H1 (cell line): ENCODE results near the gene PROKR1. TPM values are rescaled to one million over a fixed set of nuclear protein-coding genes. Genes with fewer than 3 reads are reported as not detected.

Source experiments
- CTCF ChIA-PET: fragments of 300-600 bp; sonication (Branson Sonifier 250); formaldehyde crosslinking; loops from one replicate; lab custom pipeline; 2021; ENCODE audit not compliant: partially characterized antibody; lab: Charles Lee
- POLR2A ChIA-PET: fragments of 300-600 bp; sonication (Branson Sonifier 250); formaldehyde crosslinking; loops from one replicate; lab custom pipeline; 2021; ENCODE audit warnings: inconsistent platforms; ENCODE audit not compliant: partially characterized antibody; lab: Charles Lee
- DNase-seq, 2 experiments: peaks; one replicate each; pipeline versions ENCODE4 v3.0.0 to v3.0.0-alpha.2; 2010 to 2022; ENCODE audit warnings: low spot score in 2 of 2, low read depth in 1 of 2, mixed read lengths in 1 of 2
- FAIRE-seq: peaks from 2 replicates; lab custom pipeline; 2011; peaks lifted over from hg19 to GRCh38; lab: Jason Lieb, UNC
- H2AFZ ChIP-seq: 2 replicates; pipeline ENCODE4 v1.8.1; 2012; ENCODE audit warnings: low read length, inconsistent platforms
- H2AK5ac ChIP-seq: 2 replicates; pipeline ENCODE4 v1.6.1; 2013; ENCODE audit warnings: low read depth, low read length
- H2BK120ac ChIP-seq: replicated peaks from 2 replicates; pipeline ENCODE3; 2013; ENCODE audit warnings: low read depth, low read length, inconsistent platforms
- H2BK12ac ChIP-seq: 2 replicates; pipeline ENCODE4 v1.6.1; 2013; ENCODE audit warnings: low read depth, low read length
- H2BK15ac ChIP-seq: 2 replicates; pipeline ENCODE4 v1.6.1; 2013; ENCODE audit warnings: low read length
- H2BK20ac ChIP-seq: 2 replicates; pipeline ENCODE4 v1.6.1; 2013; ENCODE audit warnings: low read length
- H2BK5ac ChIP-seq: 2 replicates; pipeline ENCODE4 v1.6.1; 2013; ENCODE audit warnings: low read depth, low read length
- H3K14ac ChIP-seq: 2 replicates; pipeline ENCODE4 v1.6.1; 2013; ENCODE audit warnings: inconsistent platforms; ENCODE audit not compliant: insufficient read length
- H3K18ac ChIP-seq: 2 replicates; pipeline ENCODE4 v1.6.1; 2013; ENCODE audit warnings: low read length; ENCODE audit errors: extremely low read depth
- H3K23ac ChIP-seq: 2 replicates; pipeline ENCODE4 v1.6.1; 2013; ENCODE audit warnings: inconsistent platforms; ENCODE audit not compliant: insufficient read length
- H3K23me2 ChIP-seq: 2 replicates; pipeline ENCODE4 v1.6.1; 2013; ENCODE audit warnings: low read depth, low read length
- H3K27ac ChIP-seq: 2 replicates; pipeline ENCODE4 v1.6.1; 2011; ENCODE audit warnings: low read depth, low read length, inconsistent platforms
- H3K27me3 ChIP-seq, 4 experiments: replicated peaks in 1 of 4; 1 replicate in 1 of 4; 2 replicates in 3 of 4; pipeline versions ENCODE4 v1.6.1 to v1.8.1; 2011 to 2013; ENCODE audit warnings: low read length in 3 of 4, mild to moderate bottlenecking in 3 of 4, inconsistent platforms in 2 of 4, mixed read lengths in 2 of 4, moderate library complexity in 1 of 4; ENCODE audit not compliant: control insufficient read depth in 3 of 4, insufficient read depth in 3 of 4; ENCODE audit errors: extremely low read depth in 1 of 4
- H3K36me3 ChIP-seq, 4 experiments: 2 replicates each; pipeline versions ENCODE4 v1.6.1 to v1.8.1; 2011 to 2013; ENCODE audit warnings: mild to moderate bottlenecking in 4 of 4, low read length in 3 of 4, moderate library complexity in 2 of 4, control low read depth in 1 of 4, inconsistent platforms in 1 of 4; ENCODE audit not compliant: insufficient read depth in 4 of 4, control insufficient read depth in 2 of 4
- H3K4ac ChIP-seq: replicated peaks from 2 replicates; pipeline ENCODE3; 2013; ENCODE audit warnings: low read length, low read depth, mixed read lengths, inconsistent platforms; ENCODE audit not compliant: insufficient read length
- H3K4me1 ChIP-seq, 4 experiments: replicated peaks in 1 of 4; 1 replicate in 1 of 4; 2 replicates in 3 of 4; pipeline versions ENCODE4 v1.6.1 to v1.8.1; 2011 to 2013; ENCODE audit warnings: low read length in 3 of 4, inconsistent platforms in 2 of 4, mixed read lengths in 1 of 4; ENCODE audit not compliant: insufficient read depth in 4 of 4, control insufficient read depth in 3 of 4
- H3K4me2 ChIP-seq, 2 experiments: 2 replicates each; pipeline versions ENCODE4 v1.6.1 to v1.8.1; 2011 to 2013; ENCODE audit warnings: low read depth in 2 of 2, low read length in 2 of 2, control low read depth in 1 of 2, inconsistent platforms in 1 of 2, mild to moderate bottlenecking in 1 of 2; ENCODE audit not compliant: insufficient read depth in 1 of 2
- H3K4me3 ChIP-seq, 4 experiments: fragments of 200-600, 300-600 bp in 1 of 4; sonication (generic), shearing (Covaris generic), sonication (Bioruptor Twin) in 1 of 4; 2 replicates each; pipeline versions ENCODE4 v1.5.1 to v1.8.1; 2011 to 2016; ENCODE audit warnings: low read length in 4 of 4, low read depth in 3 of 4, control low read depth in 2 of 4, inconsistent platforms in 2 of 4, mild to moderate bottlenecking in 2 of 4, mixed read lengths in 1 of 4, moderate library complexity in 1 of 4; ENCODE audit not compliant: insufficient read depth in 2 of 4; ENCODE audit errors: extremely low read depth in 1 of 4
- H3K56ac ChIP-seq: replicated peaks from 2 replicates; pipeline ENCODE3; 2013; ENCODE audit warnings: low read depth, mild to moderate bottlenecking, mixed read lengths, low read length, inconsistent platforms; ENCODE audit not compliant: insufficient read length
- H3K79me1 ChIP-seq: 2 replicates; pipeline ENCODE4 v1.6.1; 2013; ENCODE audit warnings: low read depth, low read length, control low read depth
- H3K79me2 ChIP-seq, 2 experiments: 2 replicates each; pipeline versions ENCODE4 v1.6.1 to v1.8.1; 2012 to 2013; ENCODE audit warnings: low read length in 2 of 2, mild to moderate bottlenecking in 2 of 2, inconsistent platforms in 1 of 2; ENCODE audit not compliant: insufficient read depth in 2 of 2, control insufficient read depth in 1 of 2
- H3K9ac ChIP-seq, 4 experiments: replicated peaks in 1 of 4; 1 replicate in 1 of 4; 2 replicates in 3 of 4; pipeline versions ENCODE4 v1.6.1 to v1.8.1; 2011 to 2013; ENCODE audit warnings: low read depth in 3 of 4, low read length in 3 of 4, control low read depth in 2 of 4, mild to moderate bottlenecking in 2 of 4, moderate library complexity in 2 of 4, inconsistent platforms in 1 of 4; ENCODE audit errors: extremely low read depth in 1 of 4
- H3K9me3 ChIP-seq, 2 experiments: 2 replicates each; pipeline versions ENCODE4 v1.6.1 to v1.8.1; 2012 to 2013; ENCODE audit warnings: mild to moderate bottlenecking in 2 of 2, moderate library complexity in 2 of 2, control low read depth in 1 of 2, inconsistent platforms in 1 of 2, low read depth in 1 of 2, low read length in 1 of 2, mixed read lengths in 1 of 2; ENCODE audit not compliant: insufficient read depth in 2 of 2
- H4K20me1 ChIP-seq, 2 experiments: replicated peaks in 1 of 2; 2 replicates each; pipeline versions ENCODE3 to v1.8.1; 2011 to 2013; ENCODE audit warnings: inconsistent platforms in 2 of 2, low read length in 2 of 2, mild to moderate bottlenecking in 1 of 2; ENCODE audit not compliant: insufficient read depth in 2 of 2, control insufficient read depth in 1 of 2
- H4K5ac ChIP-seq: 2 replicates; pipeline ENCODE4 v1.6.1; 2013; ENCODE audit warnings: low read length, low read depth, mixed read lengths, inconsistent platforms; ENCODE audit not compliant: insufficient read length
- H4K8ac ChIP-seq: 2 replicates; pipeline ENCODE4 v1.8.0; 2013; ENCODE audit warnings: mild to moderate bottlenecking, moderate library complexity, low read length, inconsistent platforms; ENCODE audit not compliant: insufficient read depth; ENCODE audit errors: extremely low read depth
- H4K91ac ChIP-seq: replicated peaks from 2 replicates; pipeline ENCODE3; 2013; ENCODE audit warnings: low read length, mixed read lengths, inconsistent platforms; ENCODE audit not compliant: insufficient read length
- CEBPB ChIP-seq: IDR thresholded peaks from 2 replicates; pipeline ENCODE4 v1.6.1; 2012; ENCODE audit warnings: low read depth, low read length
- CHD1 ChIP-seq: IDR thresholded peaks from 2 replicates; pipeline ENCODE4 v1.6.1; 2012; ENCODE audit warnings: low read depth, low read length, improper control_type of control experiment
- CREB1 ChIP-seq: IDR thresholded peaks from 2 replicates; pipeline ENCODE4 v1.6.1; 2012; ENCODE audit warnings: inconsistent platforms
- EZH2 ChIP-seq: fragments of 200-600 bp; sonication (generic); IDR thresholded peaks from 2 replicates; pipeline ENCODE4 v1.7.1; 2012; ENCODE audit warnings: low read depth, mild to moderate bottlenecking, moderate library complexity, low read length, inconsistent platforms; ENCODE audit not compliant: severe bottlenecking
- GTF2F1 ChIP-seq: IDR thresholded peaks from 2 replicates; pipeline ENCODE4 v1.6.1; 2012; ENCODE audit warnings: low read depth, low read length, improper control_type of control experiment, borderline replicate concordance
- JUN ChIP-seq: IDR thresholded peaks from 2 replicates; pipeline ENCODE4 v1.6.1; 2011; ENCODE audit warnings: low read depth, mild to moderate bottlenecking, improper control_type of control experiment, low read length
- SRF ChIP-seq: IDR thresholded peaks from 2 replicates; pipeline ENCODE4 v1.6.1; 2011; ENCODE audit warnings: mild to moderate bottlenecking, low read depth, low read length, moderate library complexity
- SUZ12 ChIP-seq: fragments of 200-600 bp; sonication (generic); IDR thresholded peaks from 2 replicates; pipeline ENCODE4 v1.6.1; 2012; ENCODE audit warnings: mild to moderate bottlenecking, inconsistent platforms, low read length, moderate library complexity, mixed read lengths
- TBP ChIP-seq: IDR thresholded peaks from 2 replicates; pipeline ENCODE4 v1.6.1; 2011; ENCODE audit warnings: low read depth, low read length, improper control_type of control experiment
- WGBS, 2 experiments: shearing (Covaris generic) in 1 of 2; methylation state at CpG; one replicate each; pipeline versions ENCODE4 v1.1.6 to v1.1.7; 2013 to 2015; ENCODE audit warnings: low lambda C conversion rate in 2 of 2, mixed read lengths in 2 of 2, inconsistent platforms in 1 of 2, low coverage in 1 of 2, missing lambda C conversion rate in 1 of 2; ENCODE audit not compliant: insufficient replicate concordance in 2 of 2, insufficient coverage in 1 of 2, insufficient read length in 1 of 2; ENCODE audit errors: extremely low coverage in 1 of 2, missing lambda C conversion rate in 1 of 2; 5-methylcytosine and 5-hydroxymethylcytosine counted together
- polyA plus RNA-seq, 7 experiments: library from polyadenylated mRNA; depleted of rRNA in 3 of 7; stranded (reverse) in 5 of 7; unstranded in 2 of 7; fragments of >200 nt in 5 of 7; fragments of 200-250 nt in 2 of 7; gene quantifications; 1 replicate in 5 of 7; 2 replicates in 1 of 7; 4 replicates in 1 of 7; pipeline versions ENCODE4 v1.2.1 to v1.2.3, GENCODE V29; 2011 to 2013; ENCODE audit warnings: missing spikeins in 2 of 7, mixed read lengths in 2 of 7
- total RNA-seq: library from RNA; stranded (reverse); fragmentation: NEBNext Ultra II Directional; extraction: Animal tissue kit (Norgen Biotek cat#: 25700); gene quantifications from 2 replicates; pipeline ENCODE4 v1.2.1, GENCODE V29; 2021

The PROKR1 gene
- total and polyA plus RNA-seq, 2 of the 8 experiments (the other 6 are each of a cell fraction or from before 2014, with no cell fraction given): 1.8 to 3.9 TPM

DNA sequence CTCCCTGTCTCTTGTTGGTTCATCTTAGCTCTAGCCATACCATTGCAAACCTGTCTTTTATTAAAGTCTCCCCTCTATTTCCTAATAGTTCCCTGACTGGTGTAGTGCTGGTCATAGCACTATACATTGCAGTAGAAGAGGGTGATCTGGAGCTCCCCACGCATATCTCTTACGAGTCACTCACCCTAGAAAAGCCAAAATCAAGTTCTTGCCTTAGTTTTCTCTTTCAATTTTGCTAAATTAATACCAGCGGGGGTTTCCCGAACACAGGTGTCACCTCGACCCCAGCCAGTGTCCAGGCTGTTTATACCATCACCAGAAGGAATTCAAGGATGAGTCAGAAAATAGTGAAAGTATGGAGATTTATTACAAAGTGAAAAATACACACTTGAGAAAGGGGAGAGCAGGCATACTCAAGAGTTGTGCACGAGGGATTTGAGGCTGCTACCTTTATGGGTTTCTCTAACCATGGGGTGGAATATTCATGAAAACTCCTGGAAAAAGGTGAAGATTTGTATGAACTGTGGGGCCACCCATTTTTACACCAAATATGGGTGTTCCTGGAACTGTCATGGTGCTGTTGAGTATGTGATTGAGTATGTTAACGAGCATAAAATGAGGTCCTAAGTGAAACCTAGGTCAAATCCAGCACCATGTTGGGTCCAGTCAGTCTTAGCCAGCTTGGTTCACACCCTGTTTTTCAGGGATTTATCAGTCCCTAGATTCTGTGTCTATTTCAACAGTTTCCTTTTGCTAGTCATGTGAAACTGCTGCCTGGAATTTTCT is 20.2 kb downstream of the PROKR1 start:
- Histone ChIP-seq H3K79me1 (no peaks in the 10 kb centered on the region), H4K5ac (no peak overlapping the region), H3K79me2 (no peaks in the 10 kb centered on the region), H2BK120ac (no peak overlapping the region), H3K9ac (no peak overlapping the region), H3K18ac (no peak overlapping the region), H2BK5ac (no peak overlapping the region), H3K27me3 (no peaks in the 10 kb centered on the region), H3K36me3 (no peaks in the 10 kb centered on the region), H3K23ac (no peak overlapping the region), H3K23me2 (peaks cover 3% of the 10 kb centered on the region; the same call in 1 of the 2 replicates), H3K14ac (no peak overlapping the region), H2BK15ac (no peak overlapping the region), H3K4me3 (no peak overlapping the region), H3K4me2 (no peak overlapping the region), H3K4me1 (no peaks in the 10 kb centered on the region), H4K8ac (no peak overlapping the region), H3K27ac (no peak overlapping the region), H4K20me1 (no peaks in the 10 kb centered on the region), H2BK12ac (0 out of 2 replicates have a peak overlapping the region, but pooled peaks have one; percentile 23), H4K91ac (no peak overlapping the region), H3K4ac (no peak overlapping the region), H3K9me3 (no peaks in the 10 kb centered on the region), H2AK5ac (no peak overlapping the region), H2AFZ (no peak overlapping the region), H3K56ac (no peak overlapping the region), H2BK20ac (no peak overlapping the region)
- no peak for DNase-seq
- CTCF ChIA-PET: interaction anchor here (2.0 kb wide), 1 partner anchor 46 kb away, joined by 4 read pairs; no protein-coding TSS in a partner anchor
- FAIRE-seq: no peak
- POLR2A ChIA-PET: no interaction called here
- TF ChIP-seq JUN: no peak
- TF ChIP-seq SRF: no peak
- no peak for TF ChIP-seq CREB1
- TF ChIP-seq TBP: no peak
- no peak for TF ChIP-seq SUZ12
- TF ChIP-seq CHD1: no peak
- TF ChIP-seq CEBPB: no peak
- no peak for TF ChIP-seq EZH2
- TF ChIP-seq GTF2F1: no peak
- WGBS, 2 experiments: 82% methylated on average over 7 of the region's 7 CpGs; no CpG with 5 or more reads in 1 of the 2 experiments
